ENCODE measurements around the gene LMBRD2.

LMBRD2 gene

DNA sequence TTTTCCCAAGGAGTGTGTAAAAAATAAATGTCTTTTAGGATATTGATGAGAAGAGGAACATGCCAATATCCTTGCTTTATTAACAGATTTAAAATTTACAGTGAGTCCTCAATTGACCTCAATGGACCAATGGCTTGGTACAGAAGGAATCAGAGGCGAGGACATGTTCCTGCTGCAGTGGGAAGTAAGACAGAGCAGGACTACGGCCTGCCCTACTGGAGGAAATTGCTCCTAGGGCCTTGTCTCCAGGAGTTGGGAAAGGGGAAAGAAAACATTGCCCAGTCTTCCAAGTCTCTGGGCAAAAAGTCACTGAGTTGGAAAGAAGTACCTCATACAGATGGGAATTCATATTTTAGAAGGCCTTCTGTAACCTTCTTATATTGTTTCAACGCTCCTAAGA lies 51.9 kb downstream of the LMBRD2 start:
- DNase-seq = no peak

GRCh38 chr5:36096486-36096885 lies 55.2 kb downstream of the LMBRD2 start:
- DNase-seq = no peak

GRCh38 chr5:36089989-36090388 lies 61.7 kb downstream of the LMBRD2 start:
- DNase-seq = no peak

DNA sequence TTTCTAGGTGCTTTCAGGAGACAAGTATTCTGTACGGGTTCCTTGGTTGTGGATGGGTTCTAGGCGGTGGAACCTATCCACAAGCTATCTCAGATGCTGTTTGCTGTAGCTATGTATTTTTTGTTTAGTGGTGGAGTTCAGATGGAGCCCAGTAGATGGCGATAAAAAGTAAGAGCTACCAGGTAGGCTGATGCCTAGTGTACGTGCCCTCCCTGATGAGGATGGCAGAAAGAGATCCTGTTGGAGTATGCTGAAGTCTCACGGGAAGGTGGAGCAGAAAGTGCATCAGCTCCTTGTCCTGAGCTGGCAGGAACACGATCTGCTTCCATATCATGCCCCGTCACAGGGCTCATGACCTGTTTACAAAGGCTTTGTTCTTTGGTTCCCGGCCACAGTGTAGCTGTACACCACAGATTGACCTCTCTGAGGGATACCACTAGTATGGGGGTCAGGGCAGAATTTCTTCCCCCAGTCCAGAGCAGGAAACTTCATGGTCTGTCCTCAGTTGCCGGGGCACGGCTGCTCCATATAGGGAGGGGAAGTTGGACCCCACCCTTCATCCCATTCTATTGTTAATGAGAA lies 72.4 kb downstream of the LMBRD2 start:
- no peak for DNase-seq

GRCh38 chr5:36078430-36078829 lies 73.3 kb downstream of the LMBRD2 start:
- no peak for DNase-seq

DNA sequence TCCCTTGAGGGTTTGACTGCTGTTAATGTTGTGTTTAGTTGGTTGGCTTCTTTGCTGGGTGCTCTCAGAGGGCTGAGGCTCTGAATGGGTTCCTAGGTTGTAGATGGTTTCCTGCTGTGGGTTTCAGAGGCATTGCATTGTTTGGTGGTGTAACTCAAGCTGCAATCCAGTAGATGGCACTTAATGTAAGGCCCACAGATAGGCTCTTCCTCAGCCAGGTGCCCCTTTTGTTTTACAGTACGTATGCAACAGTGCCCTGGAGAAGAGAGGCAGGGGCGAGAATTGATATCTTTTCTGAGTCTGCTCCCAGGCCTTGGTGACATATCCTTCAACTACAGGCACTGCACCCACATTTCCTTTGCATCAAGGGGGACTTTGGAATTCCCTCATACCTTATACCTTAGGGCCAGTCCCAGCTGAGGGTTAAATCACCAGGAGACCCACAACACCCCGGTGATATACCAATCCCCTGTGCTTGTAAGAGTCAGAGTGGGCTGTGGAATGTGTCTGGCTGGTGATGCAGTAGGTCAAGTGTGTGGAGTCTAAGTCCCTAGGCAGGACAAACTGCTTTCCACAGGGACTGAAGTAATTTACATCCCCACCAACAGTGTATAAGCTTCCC lies 78.0 kb downstream of the LMBRD2 start:
- no peak for DNase-seq

GRCh38 chr5:36070687-36071571 lies 80.8 kb downstream of the LMBRD2 start:
- no peak for DNase-seq

- DNase-seq = no peak
Observed at GRCh38 chr5:36068751-36069281, 82.9 kb downstream of the LMBRD2 start.

- DNase-seq = no peak
Observed at GRCh38 chr5:36066540-36067210, 85.0 kb downstream of the LMBRD2 start, which contains the start of gene UGT3A2. TSS of gene UGT3A2 (minus strand) at chr5:36066882. CDS start at chr5:36066789, 93 bp downstream.

- DNase-seq = no peak
Observed at GRCh38 chr5:36066001-36066539, 85.6 kb downstream of the LMBRD2 start.

DNA sequence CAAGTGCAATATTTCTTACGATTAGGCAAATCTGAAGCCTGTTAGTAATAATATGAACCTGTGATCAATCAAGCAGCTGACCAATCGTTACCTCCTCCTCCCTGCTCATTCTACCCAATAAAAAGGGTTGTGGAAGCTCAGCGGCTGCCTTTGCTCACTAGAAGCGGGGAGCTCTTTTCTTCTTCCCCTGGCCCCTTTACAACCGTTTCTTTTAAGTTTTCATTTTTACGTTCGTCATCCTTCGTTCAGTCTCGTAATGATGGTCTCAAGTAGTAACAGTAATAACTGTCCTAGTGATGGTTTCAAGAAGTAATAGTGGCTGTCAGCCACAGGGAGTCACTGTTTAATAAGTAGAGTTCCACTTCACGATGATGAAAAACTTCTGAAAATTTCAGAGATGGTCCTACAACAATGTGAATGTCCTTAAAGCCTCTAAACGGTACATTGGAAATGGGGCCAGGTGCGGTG lies 91.2 kb downstream of the LMBRD2 start:
- no peak for DNase-seq

GRCh38 chr5:36059571-36060419 lies 91.9 kb downstream of the LMBRD2 start:
- no peak for DNase-seq

- no peak for DNase-seq
Observed at GRCh38 chr5:36058776-36059175, 92.9 kb downstream of the LMBRD2 start.

GRCh38 chr5:36057386-36057785 lies 94.3 kb downstream of the LMBRD2 start:
- no peak for DNase-seq

- no peak for DNase-seq
Observed at GRCh38 chr5:36056422-36056821, 95.3 kb downstream of the LMBRD2 start.

DNA sequence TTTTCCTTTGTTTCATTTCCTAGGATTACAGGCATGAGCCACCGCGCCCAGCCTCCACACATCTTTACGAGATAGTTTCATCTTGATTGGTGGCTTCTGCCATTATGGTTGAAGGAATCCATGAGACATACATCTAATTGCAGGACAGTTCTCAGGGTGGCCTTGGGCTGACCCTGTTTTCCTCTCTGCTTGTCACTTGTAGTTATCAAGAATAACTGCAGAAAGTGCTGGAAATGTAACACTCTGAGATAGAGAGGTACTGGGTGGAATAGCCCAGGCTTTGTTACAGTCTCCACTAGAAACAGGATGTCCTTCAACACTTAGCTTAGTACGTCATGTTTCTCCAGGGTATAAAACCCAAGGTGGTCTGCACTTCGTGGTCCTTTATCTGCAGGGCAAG lies 95.7 kb downstream of the LMBRD2 start:
- no peak for DNase-seq

DNA sequence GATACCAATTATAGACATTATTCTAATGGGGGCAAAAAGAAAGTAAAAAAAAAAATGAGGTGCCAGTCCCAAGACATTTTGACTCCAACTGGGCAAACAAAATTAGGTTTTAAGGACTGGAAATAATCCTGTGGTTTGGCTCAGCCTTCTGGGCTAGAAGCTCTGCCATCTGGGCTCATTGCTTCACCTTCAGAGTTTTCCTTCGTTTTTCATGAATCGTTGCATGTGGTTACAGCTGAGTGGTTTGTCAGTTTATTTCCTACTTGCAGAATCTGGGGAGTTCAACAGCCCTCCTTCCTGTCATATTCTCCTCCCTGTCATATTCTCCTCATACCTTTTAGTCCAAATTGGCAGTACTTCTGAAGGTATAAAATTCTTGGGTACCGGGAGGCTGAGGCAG lies 97.0 kb downstream of the LMBRD2 start:
- no peak for DNase-seq

DNA sequence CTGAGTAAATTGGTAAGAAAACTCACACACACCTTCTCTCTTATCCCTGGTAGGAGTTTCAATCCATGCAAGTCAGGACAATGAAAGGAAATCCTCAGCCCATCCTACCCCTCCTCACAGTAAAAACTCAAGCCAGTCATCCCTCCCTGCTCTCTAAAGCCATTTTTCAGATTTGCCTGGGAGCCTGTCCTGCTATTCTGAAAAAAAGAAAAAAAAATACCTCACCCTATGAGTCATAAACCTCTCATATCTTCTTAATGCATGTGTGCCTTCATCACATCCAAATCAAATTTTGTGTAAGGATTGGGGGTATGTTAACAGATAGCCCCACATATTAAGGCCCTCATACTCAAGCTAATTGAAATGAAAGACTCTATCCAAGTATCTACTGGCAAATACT lies 99.1 kb downstream of the LMBRD2 start:
- DNase-seq = no peak

GRCh38 chr5:36049949-36050348 lies 101.7 kb downstream of the LMBRD2 start:
- DNase-seq = no peak

Measured in activated CD4-positive, alpha-beta T cell treated with anti-CD3 and anti-CD28 coated beads, Interleukin-2, amount 50 U/mL, for 1 hour (primary cell).